Neural crest cell (in vitro differentiated cells): Measurements from ENCODE around the gene KLHL2. TPM values are rescaled to one million over a fixed set of nuclear protein-coding genes. Genes with fewer than 3 reads are reported as not detected.

Experiments used
- DNase-seq: peaks from one replicate; pipeline ENCODE4 v3.0.0; 2021; ENCODE audit warnings: low read depth, mixed read lengths, low spot score
- H3K27ac Mint-ChIP-seq: one replicate; pipeline ENCODE4 v1.8.0; 2021; ENCODE audit warnings: mild to moderate bottlenecking, mixed read lengths; ENCODE audit not compliant: unreplicated experiment
- H3K27me3 Mint-ChIP-seq: 2 replicates; pipeline ENCODE4 v1.8.0; 2021; ENCODE audit warnings: low read depth, mild to moderate bottlenecking, mixed read lengths
- H3K36me3 Mint-ChIP-seq: 2 replicates; pipeline ENCODE4 v1.8.0; 2021; ENCODE audit warnings: low read depth, mild to moderate bottlenecking, mixed read lengths
- H3K4me1 Mint-ChIP-seq: 2 replicates; pipeline ENCODE4 v1.8.0; 2021; ENCODE audit warnings: mixed read lengths
- H3K4me3 Mint-ChIP-seq: one replicate; pipeline ENCODE4 v1.8.0; 2021; ENCODE audit warnings: mild to moderate bottlenecking, mixed read lengths
- H3K9me3 Mint-ChIP-seq: 2 replicates; pipeline ENCODE4 v1.8.0; 2021; ENCODE audit warnings: mixed read lengths
- CTCF ChIP-seq: fragments of 200-600 bp; sonication (generic); conservative IDR thresholded peaks from 2 replicates; pipeline ENCODE4 v1.5.0; 2021; ENCODE audit warnings: antibody characterized with exemption, mild to moderate bottlenecking
- total RNA-seq: library from RNA; stranded (reverse); gene quantifications from 2 replicates; pipeline ENCODE4 v1.2.1, GENCODE V29; 2021

KLHL2 gene
- total RNA-seq, 1 donor from 2014 or later = 17.4 TPM

GRCh38 chr4:165355900-165356300, 148.5 kb downstream of the KLHL2 start:
- peak; percentile 43 for DNase-seq
- Mint-ChIP-seq H3K9me3 (peaks cover 5% of the 10 kb centered on the region), H3K4me1 (no peaks in the 10 kb centered on the region), H3K4me3 (no peak overlapping the region), H3K27ac (no peak overlapping the region), H3K27me3 (no peaks in the 10 kb centered on the region), H3K36me3 (no peaks in the 10 kb centered on the region)
- peak; percentile 60 for TF ChIP-seq CTCF

- H3K9me3 Mint-ChIP-seq = no peaks in the 10 kb centered on the region
- no peaks in the 10 kb centered on the region for H3K4me1 Mint-ChIP-seq
- no peak overlapping the region for H3K4me3 Mint-ChIP-seq
- no peak overlapping the region for H3K27ac Mint-ChIP-seq
- no peaks in the 10 kb centered on the region for H3K27me3 Mint-ChIP-seq
- DNase-seq = no peak
- TF ChIP-seq CTCF = no peak
- H3K36me3 Mint-ChIP-seq = no peaks in the 10 kb centered on the region
These were observed 152.1 kb downstream of the KLHL2 start for GRCh38 chr4:165359506-165359905.

GRCh38 chr4:165360041-165360695, 152.8 kb downstream of the KLHL2 start:
- Mint-ChIP-seq H3K27ac (no peak overlapping the region), H3K27me3 (no peaks in the 10 kb centered on the region), H3K4me3 (no peak overlapping the region), H3K4me1 (no peaks in the 10 kb centered on the region), H3K36me3 (no peaks in the 10 kb centered on the region), H3K9me3 (no peaks in the 10 kb centered on the region)
- no peak for DNase-seq
- TF ChIP-seq CTCF = no peak

GRCh38 chr4:165360985-165361670, 153.8 kb downstream of the KLHL2 start:
- Mint-ChIP-seq H3K27me3 (no peaks in the 10 kb centered on the region), H3K36me3 (no peaks in the 10 kb centered on the region), H3K27ac (peak overlapping the region; percentile 9), H3K4me1 (no peaks in the 10 kb centered on the region), H3K4me3 (no peak overlapping the region), H3K9me3 (no peaks in the 10 kb centered on the region)
- DNase-seq = no peak
- no peak for TF ChIP-seq CTCF

- no peak overlapping the region for H3K4me3 Mint-ChIP-seq
- TF ChIP-seq CTCF = no peak
- no peaks in the 10 kb centered on the region for H3K27me3 Mint-ChIP-seq
- H3K27ac Mint-ChIP-seq = no peak overlapping the region
- no peaks in the 10 kb centered on the region for H3K36me3 Mint-ChIP-seq
- no peak for DNase-seq
- H3K9me3 Mint-ChIP-seq = no peaks in the 10 kb centered on the region
- H3K4me1 Mint-ChIP-seq = no peaks in the 10 kb centered on the region
These were observed 154.4 kb downstream of the KLHL2 start for GRCh38 chr4:165361810-165362209.
